Caco-2 (cell line): ENCODE results near the gene OR11H1. TPM values are rescaled to one million over a fixed set of nuclear protein-coding genes. Genes with fewer than 3 reads are reported as not detected.

ENCODE experiments used
- total RNA-seq: library from RNA; stranded (reverse); gene quantifications from 2 replicates; pipeline ENCODE4 v1.2.3, GENCODE V29; 2022

OR11H1 gene
- total RNA-seq, 1 experiment from 2014 or later = not detected

Other genes with a start within 250 kb of the OR11H1 start
- gene POTEH, start 161.8 kb downstream of the OR11H1 start, total RNA-seq = 0.16 TPM in 1 of 2 replicates, not detected in the other